GM21515 (cell line): ENCODE data around the gene NFIC.
"Not testable (repeated sequence)": the region's sequence is repeated elsewhere in the genome, so short reads cannot be mapped to it uniquely, and the experiment has no call there.

ENCODE experiments used
- ATAC-seq: cut with Tn5 transposase; IDR thresholded peaks from one replicate; pipeline ENCODE4 v1.9.1; 2021; ENCODE audit not compliant: unreplicated experiment

NFIC gene

DNA sequence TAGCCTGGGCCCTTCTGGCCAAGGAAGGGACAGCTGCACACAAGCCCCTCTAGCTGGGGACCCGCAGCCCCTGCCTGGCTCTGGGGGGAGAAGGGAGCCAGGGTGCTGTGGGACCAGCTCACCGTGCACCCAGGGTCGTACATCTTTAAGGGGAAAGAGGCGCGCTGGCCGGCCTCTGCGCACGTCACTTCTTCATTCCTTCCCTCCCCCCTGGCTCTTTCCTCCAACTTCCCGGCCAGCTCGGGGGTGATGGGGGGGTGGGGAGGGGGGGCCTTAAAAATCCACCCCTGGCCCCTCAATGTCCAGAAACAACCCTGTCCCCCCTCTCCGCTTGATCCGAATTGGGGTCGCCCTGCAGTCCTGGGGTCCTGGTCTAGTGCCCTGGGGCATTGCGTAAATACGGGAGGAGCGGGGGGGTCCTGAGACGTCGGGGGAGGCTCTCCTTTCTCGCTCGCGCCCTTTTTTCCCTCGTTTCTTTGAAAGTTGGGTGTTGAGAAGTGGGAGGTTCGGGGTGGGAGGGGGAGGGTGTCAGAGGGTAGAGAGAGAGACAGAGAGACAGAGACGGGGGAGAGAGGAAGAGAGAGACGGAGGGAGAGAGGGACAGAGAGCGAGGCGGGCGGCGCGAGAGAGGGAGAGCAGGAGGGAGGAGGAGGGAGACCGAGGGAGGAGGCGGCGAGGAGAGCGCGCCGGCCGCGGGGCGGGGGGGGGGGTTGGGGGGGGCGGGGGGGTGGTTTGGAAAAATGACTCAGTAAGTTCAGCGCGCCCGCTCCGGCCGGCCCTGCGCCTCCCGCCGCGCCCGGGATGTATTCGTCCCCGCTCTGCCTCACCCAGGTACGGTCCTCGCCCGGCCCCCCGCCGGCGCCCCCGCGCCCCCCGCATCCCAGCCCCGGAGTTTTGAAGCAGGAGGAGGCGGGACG is at the start of gene NFIC:
TSS of gene NFIC (plus strand) at position 748 of the 917 bp plus-strand sequence. CDS start at position 802, 54 bp downstream.
- no peak for ATAC-seq

DNA sequence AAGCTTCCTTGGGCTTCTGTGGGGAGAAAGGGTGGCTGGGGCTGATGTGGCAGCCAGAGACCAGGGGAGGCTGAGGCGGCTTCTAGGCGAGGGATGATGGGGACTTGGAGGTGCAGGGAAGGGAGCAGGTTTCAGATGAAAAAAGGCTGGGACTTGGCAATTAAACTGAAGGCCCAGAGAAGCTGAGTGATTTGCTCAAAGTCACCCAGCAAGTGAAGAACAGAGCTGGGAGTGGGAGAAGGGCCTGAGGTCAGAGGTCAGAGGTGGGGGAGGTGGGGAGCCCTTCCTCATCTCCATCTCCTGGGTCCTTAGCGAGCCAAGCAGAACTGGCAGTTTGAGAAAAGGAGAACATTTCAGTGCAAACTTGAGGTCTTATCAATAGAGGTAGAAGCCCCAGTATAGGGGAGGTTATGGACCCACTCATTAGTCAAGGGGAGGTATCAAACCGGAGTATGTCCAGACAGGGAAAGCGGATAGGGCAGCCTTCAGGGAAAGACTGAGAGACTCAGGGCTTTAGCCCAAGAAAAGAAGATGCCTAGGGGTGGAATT is 49.6 kb upstream of the NFIC start:
- no peak for ATAC-seq

DNA sequence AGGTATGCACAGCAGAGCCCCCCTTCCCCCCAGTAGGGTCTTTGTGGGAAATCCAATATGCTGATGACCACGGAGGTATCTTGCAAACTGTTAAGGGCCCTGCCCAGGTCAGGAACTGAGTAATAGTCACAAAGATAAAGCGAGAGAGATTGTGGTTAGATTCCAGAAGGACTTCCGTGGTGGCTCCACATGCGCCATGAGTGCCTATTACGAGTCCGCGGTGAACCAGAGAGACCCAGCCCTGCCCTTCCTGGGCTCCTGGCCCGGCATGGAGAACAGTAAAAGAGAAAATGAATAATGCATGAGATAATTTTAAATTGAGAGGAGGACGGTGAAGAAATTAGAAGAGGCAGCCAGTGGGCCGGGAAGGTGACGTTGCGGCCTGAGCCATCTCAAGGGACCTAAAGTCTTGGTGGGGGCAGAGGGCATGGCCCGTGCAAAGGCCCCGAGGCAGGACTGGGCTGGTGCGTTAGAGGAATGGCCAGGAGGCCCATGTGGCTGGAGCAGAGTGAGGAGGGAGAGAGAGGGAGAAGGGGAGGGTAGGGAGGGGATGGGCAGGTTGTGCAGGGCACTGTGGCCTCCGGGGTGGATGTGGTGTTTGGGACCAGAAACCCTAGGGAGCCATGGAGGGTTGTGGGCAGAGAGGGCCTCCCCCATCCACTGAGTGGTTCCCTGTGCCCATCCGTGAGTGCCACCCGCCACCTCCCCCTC is 46.6 kb upstream of the NFIC start:
- no peak for ATAC-seq

DNA sequence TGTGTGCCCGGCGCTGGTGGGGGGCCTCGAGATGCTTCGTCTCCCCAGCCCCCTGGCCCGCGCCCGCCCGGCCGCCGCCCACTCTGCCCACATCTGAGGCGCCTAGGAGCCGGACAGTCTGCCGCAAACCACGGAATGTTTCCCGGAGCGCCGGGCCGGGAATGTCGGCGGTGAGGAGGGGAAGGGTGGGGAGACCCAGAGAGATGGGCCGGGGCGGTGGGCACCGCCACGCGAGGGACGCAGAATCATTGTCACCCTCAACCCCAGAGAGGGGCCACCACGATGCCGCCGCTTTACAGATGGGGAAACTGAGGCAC is 46.1 kb upstream of the NFIC start:
- no peak for ATAC-seq

DNA sequence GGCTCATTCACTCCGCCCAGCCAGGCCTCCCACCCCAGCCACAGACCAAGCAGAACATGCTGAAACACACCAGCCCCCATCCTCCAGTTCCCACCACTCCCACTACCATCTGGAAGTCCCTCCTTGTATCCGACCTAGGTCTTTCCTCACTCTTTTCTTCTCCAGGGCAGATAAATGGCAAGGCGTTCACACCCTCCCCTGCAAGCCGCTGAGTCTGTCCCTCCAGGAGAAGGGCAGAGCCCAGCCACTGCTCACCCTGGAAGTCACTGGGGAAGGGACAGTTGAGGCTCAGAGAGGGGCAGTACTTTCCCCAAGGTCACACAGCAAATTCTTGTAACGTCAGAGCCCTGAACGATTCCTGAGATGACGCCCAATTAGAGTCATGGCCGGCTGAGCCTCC is 45.5 kb upstream of the NFIC start:
- ATAC-seq = no peak

DNA sequence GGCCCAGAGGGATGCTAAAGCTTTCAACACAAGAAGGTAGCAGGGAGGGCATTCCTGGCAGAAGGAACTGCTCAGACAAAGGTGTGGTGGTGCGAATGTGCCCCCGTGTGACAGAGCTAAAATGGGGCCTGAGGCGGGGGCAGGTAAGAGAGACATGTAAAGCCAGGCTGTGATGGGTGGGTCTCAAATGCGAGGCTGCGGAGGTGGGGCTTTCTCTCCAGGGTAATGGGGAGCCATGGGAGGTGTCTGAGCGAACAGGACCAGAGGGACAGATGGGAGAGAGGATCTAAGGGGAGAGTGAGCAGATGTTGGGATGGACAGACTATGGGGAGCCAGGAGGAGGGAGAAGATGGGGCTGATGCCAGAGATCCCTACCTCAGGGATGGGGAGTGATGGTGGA is 44.7 kb upstream of the NFIC start:
- no peak for ATAC-seq

DNA sequence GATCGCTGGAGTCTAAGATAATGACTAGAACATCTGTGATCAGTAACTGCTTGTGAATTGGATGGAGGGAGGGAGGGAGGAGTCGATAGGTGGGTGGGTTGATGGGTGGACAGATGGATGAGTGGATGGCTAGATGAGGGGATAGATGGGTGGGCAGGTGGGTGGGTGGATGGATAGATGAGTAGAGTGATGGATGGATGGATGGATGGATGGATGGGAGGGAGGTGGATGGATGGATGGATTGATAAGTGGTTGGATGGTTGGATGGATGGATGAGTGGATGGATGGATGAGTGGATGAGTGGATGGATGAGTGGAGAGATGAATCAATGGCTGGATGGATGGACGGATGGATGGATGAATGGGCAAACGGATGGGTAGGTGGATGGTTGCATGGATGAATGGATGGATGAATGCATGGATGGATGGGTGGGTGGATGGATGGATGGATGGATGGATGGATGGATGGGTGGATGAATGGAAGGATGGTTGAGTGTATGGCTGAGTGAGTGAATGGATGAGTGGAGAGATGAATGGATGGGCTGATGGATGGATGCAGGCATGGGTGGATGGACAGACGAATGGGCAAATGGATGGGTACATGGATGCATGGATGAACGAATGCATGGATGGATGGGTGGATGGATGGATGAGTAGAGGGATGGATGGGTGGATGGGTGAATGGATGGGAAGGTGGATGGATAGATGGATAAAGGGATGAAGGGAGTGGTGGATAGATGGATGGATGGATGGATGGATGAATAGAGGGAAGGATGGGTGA is 44.0 kb upstream of the NFIC start:
- ATAC-seq = no peak

DNA sequence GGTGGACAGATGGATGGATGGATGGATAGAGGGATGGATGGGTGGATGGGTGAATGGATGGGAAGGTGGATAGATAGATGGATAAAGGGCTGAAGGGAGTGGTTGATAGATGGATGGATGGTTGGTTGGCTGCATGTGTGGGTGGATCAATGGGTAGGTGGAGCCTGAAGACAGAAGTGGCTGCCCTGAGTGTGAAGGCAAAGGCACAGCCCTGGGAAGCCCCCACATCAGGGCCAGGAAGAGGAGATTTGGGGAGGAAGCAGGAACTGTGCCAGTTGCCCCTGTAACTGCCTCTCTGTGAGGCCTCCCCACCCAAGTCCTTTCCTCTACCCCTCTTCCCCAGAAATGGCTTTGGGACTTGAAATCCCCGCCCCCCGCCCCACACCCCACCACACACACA is 43.4 kb upstream of the NFIC start:
- ATAC-seq = no peak

DNA sequence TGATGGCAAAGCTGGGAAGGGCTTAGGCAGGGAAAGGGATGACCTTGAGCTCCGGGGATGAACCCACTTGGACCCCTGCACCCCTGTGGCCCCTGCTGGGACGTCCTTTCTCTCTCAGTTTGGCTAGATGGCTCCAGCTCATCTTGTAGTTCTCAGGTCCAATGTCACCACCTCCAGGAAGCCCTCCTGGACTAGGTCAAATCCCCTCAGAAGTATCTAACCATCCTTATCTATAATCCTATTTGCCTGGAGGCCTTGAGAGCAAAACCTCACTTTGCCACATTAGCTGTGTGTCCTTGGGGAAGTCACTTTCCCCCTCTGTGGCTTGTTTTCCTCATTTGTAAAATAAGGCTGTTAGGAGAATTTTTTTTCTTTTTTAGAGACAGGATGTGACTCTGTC is 42.7 kb upstream of the NFIC start:
- ATAC-seq = no peak

DNA sequence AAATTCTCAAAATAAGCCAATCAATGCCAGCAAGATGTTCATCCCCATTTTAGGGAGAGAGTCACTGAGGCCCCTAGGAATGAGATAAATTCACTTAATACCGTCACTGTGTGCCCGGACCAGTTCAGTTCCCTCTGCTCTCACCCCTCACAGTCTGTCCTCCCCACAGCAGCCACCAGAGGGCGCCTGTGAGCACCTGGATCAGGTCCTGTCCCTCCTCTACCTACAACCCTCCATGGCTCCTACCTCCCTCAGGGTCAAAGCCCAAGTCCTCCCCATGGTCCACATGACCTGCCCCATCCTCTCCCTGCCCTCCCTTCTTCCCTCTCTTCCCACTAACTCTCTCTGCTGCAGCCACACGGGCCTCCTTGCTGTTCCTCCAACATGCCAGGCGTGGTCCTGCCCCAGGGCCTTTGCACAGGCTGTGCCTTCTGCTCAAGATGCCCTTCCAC is 42.0 kb upstream of the NFIC start:
- ATAC-seq = no peak

DNA sequence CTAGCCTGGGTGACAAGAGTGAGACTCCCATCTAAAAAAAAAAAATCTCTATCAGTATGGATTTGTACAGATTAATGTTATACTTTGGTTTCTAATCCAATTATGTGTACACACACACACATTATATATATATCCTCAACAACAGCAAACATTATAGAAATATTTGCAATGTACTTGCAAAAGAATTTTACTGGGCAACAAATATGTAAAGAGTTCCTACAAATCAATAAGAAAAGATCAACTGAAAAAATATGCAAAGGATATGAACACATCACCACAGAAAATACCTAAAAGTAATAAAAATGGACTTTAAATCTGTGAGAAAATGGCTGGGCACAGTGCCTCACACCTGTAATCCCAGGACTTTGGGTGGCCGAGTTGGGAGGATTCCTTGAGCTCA is 40.9 kb upstream of the NFIC start:
- no peak for ATAC-seq

DNA sequence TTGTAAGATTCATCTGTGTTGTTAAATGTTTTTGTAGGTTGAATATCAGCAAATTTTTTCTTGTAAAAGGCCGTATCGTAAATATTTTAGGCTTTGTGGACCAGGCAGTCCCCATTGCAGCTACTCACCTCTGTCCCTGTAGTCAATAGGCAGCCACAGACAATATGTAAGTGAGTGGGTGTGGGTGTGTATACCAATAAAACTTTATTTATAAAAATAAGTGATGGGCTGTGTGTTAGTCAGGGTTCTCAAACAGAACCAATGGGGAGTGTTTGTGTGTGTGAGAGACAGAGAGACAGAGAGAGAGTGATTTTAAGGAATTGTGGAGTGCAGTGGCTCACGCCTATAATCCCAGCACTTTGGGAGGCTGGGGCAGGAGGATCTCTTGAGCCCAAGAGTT is 37.6 kb upstream of the NFIC start:
- no peak for ATAC-seq

DNA sequence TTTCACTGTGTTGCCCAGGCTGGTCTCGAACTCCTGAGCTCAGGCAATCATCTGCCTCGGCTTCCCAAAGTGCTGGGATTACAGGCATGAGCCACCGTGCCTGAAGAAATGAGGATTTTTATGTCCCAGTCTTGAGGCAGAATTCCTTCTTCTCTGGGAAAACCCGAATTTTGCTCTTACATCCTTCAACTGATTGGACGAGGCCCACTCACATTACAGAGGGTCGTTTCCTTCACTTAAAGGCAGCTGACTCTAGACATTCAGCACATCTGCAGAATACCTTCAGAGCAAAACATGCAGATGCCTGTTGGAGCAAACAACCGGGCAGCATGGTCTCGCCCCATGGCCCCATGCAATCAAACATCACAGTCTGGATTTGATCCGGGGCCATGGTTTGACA is 36.3 kb upstream of the NFIC start:
- no peak for ATAC-seq

DNA sequence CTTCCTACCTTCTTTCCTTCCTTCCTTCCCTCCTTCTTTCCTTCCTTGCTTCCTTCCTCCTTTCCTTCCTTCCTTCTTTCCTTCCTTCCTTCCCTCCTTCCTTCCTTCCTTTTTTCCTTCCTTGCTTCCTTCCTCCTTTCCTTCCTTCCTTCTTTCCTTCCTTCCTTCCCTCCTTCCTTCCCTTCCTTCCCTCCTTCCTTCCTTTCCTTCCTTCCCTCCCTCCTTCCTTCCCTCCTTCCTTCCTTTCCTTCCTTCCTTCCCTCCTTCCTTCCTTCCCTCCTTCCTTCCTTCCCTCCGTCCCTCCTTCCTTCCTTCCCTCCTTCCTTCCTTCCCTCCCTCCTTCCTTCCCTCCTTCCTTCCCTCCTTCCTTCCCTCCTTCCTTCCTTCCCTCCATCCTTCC is 34.2 kb upstream of the NFIC start:
- not testable (repeated sequence) for ATAC-seq

DNA sequence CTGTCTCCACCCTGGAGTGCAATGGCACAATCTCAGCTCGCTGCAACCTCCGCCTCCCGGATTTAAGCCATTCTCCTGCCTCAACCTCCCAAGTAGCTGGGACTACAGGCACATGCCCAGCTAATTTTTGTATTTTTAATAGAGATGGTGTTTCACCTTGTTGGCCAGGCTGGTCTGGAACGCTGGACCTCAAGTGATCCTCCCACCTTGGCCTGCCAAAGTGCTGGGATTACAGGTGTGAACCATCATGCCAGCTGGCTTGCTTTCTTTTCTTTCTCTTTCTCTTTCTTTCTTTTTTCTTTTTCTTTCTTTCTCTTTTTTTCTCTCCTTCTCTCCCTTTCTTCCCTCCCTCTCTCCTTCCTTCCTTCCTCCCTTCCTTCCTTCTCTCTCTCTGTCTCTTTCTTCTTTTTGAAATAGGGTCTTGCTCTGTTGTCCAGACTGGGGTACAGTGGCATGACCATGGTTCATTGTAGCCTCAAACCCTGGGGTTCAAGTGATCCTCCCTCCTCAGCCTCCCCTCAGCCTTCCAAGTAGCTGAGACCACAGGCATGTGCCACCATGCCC is 33.3 kb upstream of the NFIC start:
- no peak for ATAC-seq

DNA sequence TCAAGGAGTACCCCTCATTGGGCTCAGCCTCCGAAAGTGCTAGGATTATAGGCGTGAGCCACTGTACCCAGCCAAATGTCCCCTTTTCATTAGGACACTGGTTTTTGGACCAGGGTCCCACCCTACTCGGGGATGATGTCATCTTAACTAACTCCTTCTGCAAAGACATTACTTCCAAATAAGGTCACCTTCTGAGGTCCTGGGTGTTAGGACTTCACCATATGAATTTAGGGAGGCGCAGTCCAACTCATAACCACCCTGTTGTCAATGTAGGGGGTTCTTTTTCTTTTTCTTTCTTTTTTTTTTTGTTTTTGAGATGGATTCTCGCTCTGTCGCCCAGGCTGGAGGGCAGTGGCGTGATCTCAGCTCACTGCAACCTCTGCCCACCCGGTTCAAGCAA is 32.7 kb upstream of the NFIC start:
- ATAC-seq = no peak

DNA sequence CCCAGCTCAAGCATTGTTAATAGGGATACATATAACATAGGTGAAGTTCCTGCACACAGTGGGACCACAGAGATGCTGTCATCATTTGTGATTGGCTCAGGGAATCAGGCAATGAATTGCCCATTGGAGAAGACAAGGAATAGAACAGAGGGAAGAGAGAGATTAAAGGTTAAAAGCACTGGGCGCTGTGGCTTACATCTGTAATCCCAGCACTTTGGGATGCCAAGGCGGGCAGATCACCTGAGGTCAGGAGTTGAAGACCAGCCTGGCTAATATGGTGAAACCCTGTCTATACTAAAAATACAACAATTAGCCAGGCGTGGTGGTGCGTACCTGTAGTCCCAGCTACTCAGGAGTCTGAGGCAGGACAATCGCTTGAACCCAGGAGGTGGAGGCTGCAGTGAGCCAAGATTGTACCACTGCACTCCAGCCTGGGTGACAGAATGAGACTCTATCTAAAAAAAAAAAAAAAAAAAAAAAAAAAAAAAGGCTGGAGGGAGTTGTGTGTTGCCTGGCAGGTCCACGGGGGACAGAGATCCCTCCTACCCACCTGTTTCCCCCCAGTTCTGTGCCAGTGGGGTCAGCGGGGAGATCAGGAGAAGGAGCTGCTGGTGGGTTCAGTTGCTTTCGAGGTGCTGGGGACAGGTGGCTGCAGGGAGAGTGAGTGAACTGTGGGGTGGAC is 31.5 kb upstream of the NFIC start:
- not testable (repeated sequence) for ATAC-seq

DNA sequence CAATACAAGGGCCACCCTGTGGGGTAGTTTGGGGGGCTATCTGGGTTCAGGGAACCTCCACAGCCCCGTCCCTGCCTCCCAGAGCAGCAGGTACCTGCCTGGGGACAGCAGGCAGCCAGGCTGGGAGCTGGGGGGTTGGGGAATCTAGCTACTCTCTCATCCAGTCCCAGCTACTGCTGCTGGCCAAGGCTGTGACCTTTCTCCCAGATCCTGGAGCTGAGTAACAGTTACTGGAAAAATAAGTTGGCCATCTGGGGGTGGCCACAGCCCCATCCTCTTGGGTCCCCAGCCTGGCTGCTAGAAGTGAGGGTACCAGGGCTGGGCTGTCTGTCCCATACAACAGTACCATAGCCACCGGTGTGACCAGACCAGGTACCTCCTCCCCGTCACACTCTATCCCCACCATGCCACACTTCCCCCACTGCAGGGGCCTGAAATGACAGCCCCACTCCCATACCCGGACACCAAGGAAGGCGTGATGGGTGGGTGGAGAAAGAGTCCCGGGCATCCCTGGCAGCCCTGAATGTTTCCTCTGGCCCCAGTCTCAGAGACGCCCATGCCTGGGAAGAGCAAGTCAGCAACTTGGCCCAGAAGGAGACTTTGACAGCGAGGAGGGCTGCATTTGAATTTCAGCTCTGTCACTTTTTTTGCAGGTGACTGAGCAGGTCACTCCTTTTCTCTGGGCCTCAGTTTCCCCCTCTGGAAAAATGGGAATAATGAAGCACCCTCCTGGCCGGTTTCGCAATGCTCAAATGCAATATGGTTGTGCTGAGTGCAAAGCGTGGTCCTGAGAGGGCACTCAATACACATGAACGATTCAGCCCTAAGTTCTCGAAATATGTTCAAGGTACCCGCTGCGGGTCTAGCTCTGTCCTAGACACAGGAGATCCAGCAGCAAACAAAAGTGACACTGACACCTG is 30.7 kb upstream of the NFIC start:
- no peak for ATAC-seq

DNA sequence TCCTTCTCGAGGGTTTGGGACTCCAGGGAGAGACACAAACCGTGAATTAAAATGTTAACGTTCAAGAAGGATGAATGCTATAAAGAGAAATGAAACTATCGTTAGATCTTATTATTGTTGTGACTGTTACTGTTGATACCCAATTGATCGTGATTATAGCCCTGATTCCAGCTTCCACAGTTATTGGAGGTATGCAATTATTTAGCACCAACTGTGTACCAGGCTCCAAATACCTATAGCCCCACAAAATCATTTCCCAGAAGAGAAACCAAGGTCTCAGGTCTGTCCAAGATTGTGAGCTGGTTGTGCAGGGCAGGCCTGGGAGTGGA is 30.1 kb upstream of the NFIC start:
- no peak for ATAC-seq
